IPS-18a (cell line): Measurements from ENCODE around the gene ADARB2.

Source experiments
- H3K27ac ChIP-seq: one replicate; pipeline ENCODE4 v1.5.1; 2013; ENCODE audit warnings: low read length
- H3K27me3 ChIP-seq: one replicate; pipeline ENCODE4 v1.6.1; 2013; ENCODE audit warnings: mild to moderate bottlenecking, low read length; ENCODE audit not compliant: control insufficient read depth, insufficient read depth
- H3K36me3 ChIP-seq: one replicate; pipeline ENCODE4 v1.6.1; 2013; ENCODE audit warnings: low read depth, low read length; ENCODE audit not compliant: control insufficient read depth
- H3K4me1 ChIP-seq: one replicate; pipeline ENCODE4 v1.6.1; 2013; ENCODE audit warnings: low read depth, low read length; ENCODE audit not compliant: control insufficient read depth
- H3K4me3 ChIP-seq: one replicate; pipeline ENCODE4 v1.5.1; 2013; ENCODE audit warnings: low read length
- H3K9ac ChIP-seq: one replicate; pipeline ENCODE4 v1.6.1; 2013; ENCODE audit warnings: mild to moderate bottlenecking, low read length, moderate library complexity
- H3K9me3 ChIP-seq: one replicate; pipeline ENCODE4 v1.6.1; 2013; ENCODE audit warnings: low read depth, low read length; ENCODE audit not compliant: control insufficient read depth

Gene ADARB2

DNA sequence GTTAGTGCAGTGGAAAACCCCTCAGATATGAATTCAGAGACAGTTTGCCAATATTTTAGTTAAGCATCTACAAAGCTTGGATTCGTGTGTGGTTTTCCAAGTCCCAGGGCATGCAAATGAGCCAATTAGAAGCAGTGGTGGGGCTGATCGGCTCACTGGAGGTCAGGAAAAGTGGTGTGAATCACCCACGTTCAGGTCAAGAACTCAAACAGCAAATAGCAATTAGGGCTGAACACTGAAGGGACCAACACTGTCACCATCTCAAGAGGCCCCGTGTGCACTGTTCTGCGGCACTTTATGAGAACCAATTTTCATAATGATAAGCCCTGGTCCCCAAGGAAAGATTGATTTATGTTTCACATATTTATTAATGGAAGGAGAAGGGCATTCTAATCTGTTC lies 68.9 kb downstream of the ADARB2 start:
- no peaks in the 10 kb centered on the region for H3K36me3 ChIP-seq
- no peaks in the 10 kb centered on the region for H3K9me3 ChIP-seq
- no peak overlapping the region for H3K27ac ChIP-seq
- no peak overlapping the region for H3K9ac ChIP-seq
- no peaks in the 10 kb centered on the region for H3K4me1 ChIP-seq
- no peaks in the 10 kb centered on the region for H3K27me3 ChIP-seq
- H3K4me3 ChIP-seq = no peak overlapping the region

DNA sequence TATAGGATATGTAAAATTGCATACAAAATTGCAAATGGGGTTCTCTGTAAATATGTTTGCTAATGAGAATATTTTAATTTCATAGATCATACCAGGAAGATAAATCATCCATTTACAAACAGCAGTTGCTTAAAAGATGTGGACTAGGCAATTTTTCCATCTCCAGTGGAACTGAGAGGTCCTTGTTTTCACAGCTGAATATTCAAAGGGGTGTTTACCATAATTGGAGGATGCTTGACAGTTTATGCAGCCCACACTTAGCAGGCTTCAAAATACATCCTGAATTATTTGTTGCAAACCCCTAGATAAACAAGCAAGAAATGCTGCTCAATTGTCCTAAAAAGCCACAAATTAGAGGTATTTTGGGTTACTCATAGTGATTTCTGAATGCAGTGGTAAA lies 69.9 kb downstream of the ADARB2 start:
- Histone ChIP-seq H3K36me3 (no peaks in the 10 kb centered on the region), H3K4me3 (no peak overlapping the region), H3K27ac (no peak overlapping the region), H3K27me3 (no peaks in the 10 kb centered on the region), H3K9me3 (no peaks in the 10 kb centered on the region), H3K4me1 (no peaks in the 10 kb centered on the region), H3K9ac (no peak overlapping the region)

DNA sequence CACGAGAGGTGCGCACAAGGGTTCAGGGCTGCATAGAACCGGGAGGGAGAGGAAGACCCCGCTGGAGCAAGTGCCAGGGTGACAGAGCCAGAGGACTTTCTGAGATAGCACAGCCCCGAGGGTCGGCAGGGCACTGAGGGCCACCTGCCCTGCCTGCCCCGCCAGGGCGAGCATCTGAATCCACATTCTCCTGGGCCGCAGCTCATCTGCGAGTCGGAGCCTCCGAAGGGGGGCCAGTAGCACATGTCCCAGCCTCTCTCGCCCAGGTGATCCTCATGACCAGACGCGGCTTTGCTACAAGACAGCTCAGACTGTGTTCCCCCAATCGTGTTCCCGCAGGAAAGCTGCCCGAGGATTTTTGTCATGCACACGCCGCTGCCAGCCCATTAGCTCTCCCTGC lies 71.2 kb downstream of the ADARB2 start:
- H3K27me3 ChIP-seq = no peaks in the 10 kb centered on the region
- H3K4me3 ChIP-seq = no peak overlapping the region
- no peak overlapping the region for H3K27ac ChIP-seq
- H3K4me1 ChIP-seq = no peaks in the 10 kb centered on the region
- H3K36me3 ChIP-seq = no peaks in the 10 kb centered on the region
- H3K9ac ChIP-seq = no peak overlapping the region
- H3K9me3 ChIP-seq = no peaks in the 10 kb centered on the region

DNA sequence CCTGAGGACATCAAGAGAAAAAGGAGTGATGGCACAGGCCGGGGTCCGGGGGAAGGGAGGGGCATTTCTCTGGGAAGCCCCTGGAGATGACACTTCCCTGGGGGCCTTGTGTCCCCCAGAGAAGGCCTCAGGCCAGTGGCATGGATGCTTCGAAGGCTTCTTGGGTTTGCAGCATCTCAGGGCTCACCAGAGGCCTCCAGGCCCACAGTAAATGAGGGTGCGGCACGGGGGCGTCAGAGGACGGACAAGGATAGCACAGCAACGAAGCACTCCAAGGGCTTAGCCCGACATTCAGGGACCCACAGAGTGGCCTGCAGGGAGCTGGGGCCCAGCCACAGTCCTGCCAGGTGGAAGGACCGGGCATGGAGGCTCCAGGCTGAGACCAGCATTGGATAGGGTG lies 71.6 kb downstream of the ADARB2 start:
- no peaks in the 10 kb centered on the region for H3K9me3 ChIP-seq
- no peaks in the 10 kb centered on the region for H3K27me3 ChIP-seq
- no peaks in the 10 kb centered on the region for H3K36me3 ChIP-seq
- H3K9ac ChIP-seq = no peak overlapping the region
- H3K4me1 ChIP-seq = no peaks in the 10 kb centered on the region
- no peak overlapping the region for H3K4me3 ChIP-seq
- no peak overlapping the region for H3K27ac ChIP-seq

DNA sequence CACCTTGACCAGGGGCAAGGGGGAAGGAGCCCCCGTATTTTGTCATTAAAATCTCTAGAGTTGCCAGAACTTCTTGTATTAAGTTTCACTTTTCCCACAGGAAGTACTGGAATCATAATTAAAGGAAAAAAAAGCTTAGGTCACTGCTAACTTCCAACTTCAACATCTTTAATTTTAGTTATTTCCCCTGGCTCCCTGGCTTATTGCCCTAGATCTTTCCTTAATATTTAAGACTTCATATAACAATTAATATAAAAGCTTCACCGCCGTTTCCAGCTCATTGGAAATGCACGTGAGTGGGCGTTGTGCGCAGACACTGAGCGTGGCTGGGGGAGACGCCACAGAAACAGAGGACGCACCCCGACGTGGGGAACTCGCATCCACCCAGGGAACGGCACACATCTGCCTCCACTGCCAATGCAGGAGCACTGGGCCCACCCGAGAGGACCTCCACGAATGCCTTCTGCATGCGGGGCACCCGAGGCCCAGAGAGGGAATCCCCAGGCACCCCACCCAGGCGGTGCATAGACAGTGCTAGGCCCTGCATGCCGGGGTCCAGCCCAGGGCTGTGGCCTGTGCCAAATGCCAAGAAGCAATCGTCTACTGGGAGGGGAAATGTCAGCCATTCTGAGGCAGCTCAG lies 72.2 kb downstream of the ADARB2 start:
- H3K36me3 ChIP-seq = no peaks in the 10 kb centered on the region
- no peaks in the 10 kb centered on the region for H3K9me3 ChIP-seq
- no peaks in the 10 kb centered on the region for H3K4me1 ChIP-seq
- no peak overlapping the region for H3K9ac ChIP-seq
- no peaks in the 10 kb centered on the region for H3K27me3 ChIP-seq
- no peak overlapping the region for H3K4me3 ChIP-seq
- H3K27ac ChIP-seq = no peak overlapping the region

DNA sequence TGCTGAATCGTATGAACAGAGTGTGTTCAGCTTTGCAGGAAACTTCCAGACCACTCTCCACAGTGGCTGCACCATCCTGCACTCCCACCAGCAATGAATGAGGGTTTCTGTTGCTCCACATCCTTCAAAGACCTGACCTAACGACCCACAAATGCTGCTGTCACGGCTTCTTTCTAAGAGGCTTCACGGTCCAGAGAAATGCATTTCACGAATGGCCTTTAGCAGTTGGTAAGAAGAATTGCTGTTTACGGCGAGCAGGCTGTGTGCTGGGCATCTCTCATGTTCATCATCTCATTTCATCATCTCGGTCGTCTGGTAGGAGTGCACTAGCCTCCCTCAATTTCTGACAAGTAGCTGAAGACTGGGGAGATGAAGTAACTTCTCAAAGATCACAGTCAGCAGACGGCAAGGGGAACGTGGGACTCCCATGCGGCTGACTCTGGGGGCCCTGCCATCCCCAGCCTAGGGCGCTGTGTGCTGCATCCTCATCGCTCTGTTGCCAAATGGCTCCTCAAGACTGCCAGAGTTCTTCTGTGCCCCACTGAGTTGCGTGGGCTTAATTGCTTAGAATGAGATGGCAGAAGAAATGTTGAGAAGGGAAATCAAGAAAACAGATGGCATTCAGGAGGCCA lies 72.9 kb downstream of the ADARB2 start:
- Histone ChIP-seq H3K27ac (no peak overlapping the region), H3K27me3 (no peaks in the 10 kb centered on the region), H3K4me3 (no peak overlapping the region), H3K4me1 (no peaks in the 10 kb centered on the region), H3K9ac (no peak overlapping the region), H3K36me3 (no peaks in the 10 kb centered on the region), H3K9me3 (no peaks in the 10 kb centered on the region)

DNA sequence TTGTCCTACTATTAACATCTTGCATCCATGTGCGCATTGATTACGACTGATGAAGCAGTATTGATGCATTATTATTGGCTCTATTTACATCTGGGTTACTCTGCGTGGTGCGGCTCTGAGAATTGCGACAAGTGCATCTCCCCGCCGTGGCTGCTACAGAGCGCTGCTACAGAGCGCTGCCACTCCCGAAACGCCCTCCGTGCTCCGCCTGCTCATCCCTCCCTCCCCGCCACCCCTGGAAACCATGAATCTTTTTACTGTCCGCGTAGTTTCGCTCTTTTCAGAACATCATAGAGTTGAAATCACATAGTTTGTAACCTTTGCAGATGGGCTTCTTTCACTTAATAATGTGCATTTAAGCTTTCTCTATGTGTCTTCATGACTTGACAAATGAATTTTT lies 74.1 kb downstream of the ADARB2 start:
- Histone ChIP-seq H3K27me3 (no peaks in the 10 kb centered on the region), H3K36me3 (no peaks in the 10 kb centered on the region), H3K4me1 (no peaks in the 10 kb centered on the region), H3K4me3 (no peak overlapping the region), H3K27ac (no peak overlapping the region), H3K9ac (no peak overlapping the region), H3K9me3 (no peaks in the 10 kb centered on the region)

DNA sequence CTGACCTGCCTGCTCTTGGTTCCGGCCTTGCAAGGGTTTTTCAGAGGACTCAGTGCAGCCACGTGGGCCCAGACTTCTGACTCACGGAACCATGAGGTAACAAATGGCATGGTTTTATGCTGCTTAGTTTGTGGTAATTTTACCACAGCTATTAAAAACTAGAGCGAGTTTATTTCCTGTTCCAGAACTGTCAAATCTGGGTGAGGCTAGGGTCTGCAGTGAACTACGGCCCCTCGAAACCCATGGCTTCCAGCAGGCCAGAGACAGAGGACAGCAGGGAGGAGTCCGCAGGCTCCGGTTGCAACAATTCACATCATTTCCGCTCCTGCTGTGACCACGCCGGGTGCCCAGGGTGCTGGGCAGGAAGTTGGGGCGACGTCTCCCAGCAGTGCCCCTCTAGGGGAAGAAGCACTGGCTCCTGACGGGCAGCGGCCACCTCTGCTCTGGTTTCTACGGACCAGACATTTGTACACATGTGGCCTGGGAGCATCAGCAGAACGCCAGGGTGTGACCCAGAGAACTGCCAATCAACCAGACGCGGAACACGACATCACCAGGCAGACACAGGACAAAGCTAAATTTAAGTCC lies 74.8 kb downstream of the ADARB2 start:
- no peak overlapping the region for H3K27ac ChIP-seq
- H3K36me3 ChIP-seq = no peaks in the 10 kb centered on the region
- H3K27me3 ChIP-seq = no peaks in the 10 kb centered on the region
- no peaks in the 10 kb centered on the region for H3K4me1 ChIP-seq
- no peaks in the 10 kb centered on the region for H3K9me3 ChIP-seq
- H3K9ac ChIP-seq = no peak overlapping the region
- H3K4me3 ChIP-seq = no peak overlapping the region

DNA sequence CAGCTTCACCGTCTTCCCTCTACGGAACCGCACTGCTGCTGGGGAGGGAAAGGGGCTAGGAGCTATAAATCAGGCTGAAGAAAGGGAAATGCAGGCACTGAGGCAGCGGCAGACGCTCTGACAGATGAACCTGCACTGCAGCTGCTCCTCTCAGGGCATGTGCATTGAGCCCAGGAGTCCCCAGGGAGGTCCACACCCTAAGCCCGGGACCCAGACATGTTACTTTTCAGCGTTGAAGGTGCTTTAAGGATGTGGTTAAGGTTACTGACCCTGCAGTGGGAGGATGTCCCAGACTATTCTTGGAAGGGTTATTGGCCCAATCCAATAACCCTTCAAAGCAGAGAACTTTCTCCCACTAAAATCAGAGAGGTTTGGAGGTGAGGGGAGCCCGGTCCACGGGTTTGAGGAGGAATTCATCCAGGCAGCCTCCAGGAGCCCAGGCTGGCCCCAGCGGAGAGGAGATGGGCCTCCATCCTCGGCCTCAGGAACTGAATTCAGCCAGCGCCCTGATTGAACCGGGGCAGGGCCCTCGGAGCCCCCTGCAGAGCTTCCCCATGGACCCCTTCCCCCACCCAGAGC lies 75.4 kb downstream of the ADARB2 start:
- no peak overlapping the region for H3K4me3 ChIP-seq
- no peaks in the 10 kb centered on the region for H3K4me1 ChIP-seq
- H3K9ac ChIP-seq = no peak overlapping the region
- H3K9me3 ChIP-seq = no peaks in the 10 kb centered on the region
- no peak overlapping the region for H3K27ac ChIP-seq
- H3K36me3 ChIP-seq = no peaks in the 10 kb centered on the region
- H3K27me3 ChIP-seq = no peaks in the 10 kb centered on the region

DNA sequence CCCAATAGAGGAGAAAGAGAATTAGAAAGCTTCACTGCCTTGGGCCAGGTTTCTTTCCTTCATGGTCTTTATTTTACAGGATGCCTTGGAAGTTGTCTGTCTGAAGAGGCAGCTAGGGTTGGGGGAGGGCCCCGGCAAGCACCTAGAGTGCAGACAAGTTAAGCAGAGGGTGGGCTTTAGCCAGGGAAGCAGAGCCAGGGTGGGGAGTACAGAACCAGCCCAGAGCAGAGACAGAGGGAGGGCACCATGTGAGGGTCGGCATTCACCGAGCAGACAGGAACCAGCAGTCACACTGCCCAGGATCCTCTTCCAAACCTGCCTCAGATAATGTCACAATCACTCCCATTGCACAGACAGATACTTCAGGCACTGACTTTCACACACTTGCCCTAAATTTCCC lies 75.9 kb downstream of the ADARB2 start:
- Histone ChIP-seq H3K9me3 (no peaks in the 10 kb centered on the region), H3K4me1 (no peaks in the 10 kb centered on the region), H3K27ac (no peak overlapping the region), H3K27me3 (no peaks in the 10 kb centered on the region), H3K9ac (no peak overlapping the region), H3K4me3 (no peak overlapping the region), H3K36me3 (no peaks in the 10 kb centered on the region)

DNA sequence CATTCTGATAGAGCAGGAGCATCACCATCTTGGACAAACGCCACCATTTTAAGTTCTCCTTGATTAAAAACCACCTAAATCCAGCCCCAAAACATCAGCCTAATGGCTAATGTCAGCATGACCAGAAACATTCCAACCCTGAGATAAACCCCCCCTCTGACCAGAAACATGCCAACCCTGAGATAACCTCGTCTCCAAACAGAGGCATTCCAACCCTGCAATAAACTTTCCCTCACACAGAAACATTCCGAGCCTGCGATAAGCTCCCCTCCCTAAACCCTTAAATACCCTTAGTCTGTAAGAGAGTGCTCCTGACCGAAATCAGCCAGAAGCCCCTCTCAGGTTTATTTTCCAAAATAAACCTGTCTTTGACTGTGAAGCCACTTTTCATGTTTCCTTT lies 76.5 kb downstream of the ADARB2 start:
- Histone ChIP-seq H3K27ac (no peak overlapping the region), H3K9ac (no peak overlapping the region), H3K4me3 (no peak overlapping the region), H3K9me3 (no peaks in the 10 kb centered on the region), H3K4me1 (no peaks in the 10 kb centered on the region), H3K36me3 (no peaks in the 10 kb centered on the region), H3K27me3 (no peaks in the 10 kb centered on the region)

DNA sequence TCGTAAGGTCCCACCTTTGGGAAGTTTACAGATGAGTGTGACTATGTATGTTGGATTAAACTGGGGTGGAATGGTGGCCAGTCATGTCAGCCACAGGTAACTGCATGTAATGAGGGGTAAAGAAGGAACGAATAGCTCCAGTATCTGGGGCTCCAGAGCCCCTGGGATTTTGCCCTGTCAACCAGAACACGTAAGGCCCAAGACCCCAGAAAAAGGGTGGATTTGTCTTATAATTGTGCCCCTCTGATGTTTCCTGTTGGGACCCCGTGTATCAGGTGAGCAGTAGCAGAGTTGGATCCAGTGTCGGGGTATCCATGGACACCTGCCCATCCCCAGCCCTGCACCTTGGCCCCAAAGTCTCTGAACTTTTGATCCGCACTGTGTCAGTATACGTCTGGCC lies 76.9 kb downstream of the ADARB2 start:
- Histone ChIP-seq H3K9me3 (no peaks in the 10 kb centered on the region), H3K4me1 (no peaks in the 10 kb centered on the region)

More for the DNA sequence above, 76.9 kb downstream of the ADARB2 start:
- H3K9ac ChIP-seq = no peak overlapping the region
- H3K36me3 ChIP-seq = no peaks in the 10 kb centered on the region
- H3K27me3 ChIP-seq = no peaks in the 10 kb centered on the region
- no peak overlapping the region for H3K4me3 ChIP-seq
- H3K27ac ChIP-seq = no peak overlapping the region
